GM23338 (cell line): ENCODE measurements around the gene DIO3.

ENCODE experiments used
- CTCF ChIP-seq, 2 experiments: fragments of 200-600 bp in 1 of 2; sonication (generic) in 1 of 2; conservative IDR thresholded peaks; 2 replicates each; pipeline versions ENCODE4 v1.5.1 to v1.6.1; 2016 to 2017; ENCODE audit warnings: antibody characterized with exemption in 2 of 2, low read depth in 2 of 2, mild to moderate bottlenecking in 2 of 2, moderate library complexity in 1 of 2
- EZH2 ChIP-seq: fragments of 200-600 bp; sonication (generic); IDR thresholded peaks from one replicate; pipeline ENCODE4 v1.8.0; 2017; ENCODE audit warnings: antibody characterized with exemption, mild to moderate bottlenecking, low read depth; ENCODE audit not compliant: unreplicated experiment
- EZH2phosphoT487 ChIP-seq: fragments of 200-600 bp; sonication (generic); IDR thresholded peaks from one replicate; pipeline ENCODE4 v1.8.1; 2018; ENCODE audit warnings: antibody characterized with exemption; ENCODE audit not compliant: unreplicated experiment
- JUNB ChIP-seq: IDR thresholded peaks from one replicate; pipeline ENCODE4 v1.6.1; 2016; ENCODE audit warnings: antibody characterized with exemption; ENCODE audit not compliant: unreplicated experiment
- POLR2AphosphoS5 ChIP-seq: IDR thresholded peaks from 2 replicates; pipeline ENCODE4 v1.6.1; 2016; ENCODE audit warnings: antibody characterized with exemption, low read depth

- TF ChIP-seq CTCF (conservative IDR thresholded peaks at IDR 0.05; ENCODE audit: low read depth in 2 of 2) (no peak), POLR2AphosphoS5 (no peak), EZH2phosphoT487 (no peak), JUNB (no peak), EZH2 (no peak)
Measured at GRCh38 chr14:101554991-101555668, 6.2 kb upstream of the DIO3 start.
